Adrenal gland (tissue), 12 donors: ENCODE measurements around the gene ST3GAL3. TPM values are rescaled to one million over a fixed set of nuclear protein-coding genes. Genes with fewer than 3 reads are reported as not detected.

Experiments used
- DNase-seq, 7 donors: peaks; one replicate each; pipeline ENCODE4 v3.0.0-alpha.2; 2019 to 2020
- H3K27ac ChIP-seq, 5 donors: fragments of 200-600 bp; sonication (generic) in 4 of 5; 1 replicate in 3 of 5; 2 replicates in 2 of 5; pipeline versions ENCODE4 v1.5.1 to v1.8.0; 2016 to 2020; ENCODE audit warnings: mild to moderate bottlenecking in 1 of 5
- H3K27me3 ChIP-seq: fragments of 200-600 bp; 2 replicates; pipeline ENCODE4 v1.8.0; 2021
- H3K36me3 ChIP-seq, 2 donors: fragments of 200-600 bp; replicated peaks in 1 of 2; 1 replicate in 1 of 2; 2 replicates in 1 of 2; pipeline versions ENCODE4 v1.5.1 to v1.8.0; 2018 to 2022
- H3K4me1 ChIP-seq, 2 donors: fragments of 200-600 bp; replicated peaks in 1 of 2; 1 replicate in 1 of 2; 2 replicates in 1 of 2; pipeline versions ENCODE4 v1.5.1 to v1.8.0; 2018 to 2021
- H3K4me3 ChIP-seq, 4 donors: fragments of 200-600 bp; sonication (generic) in 3 of 4; one replicate each; pipeline ENCODE4 v1.5.1; 2016 to 2018
- H3K9me3 ChIP-seq, 3 donors: fragments of 200-600 bp; sonication (generic) in 1 of 3; replicated peaks in 1 of 3; 1 replicate in 2 of 3; 2 replicates in 1 of 3; pipeline versions ENCODE4 v1.5.1 to v1.8.0; 2016 to 2021
- POLR2A ChIP-seq, 2 donors: fragments of 450-650 bp; IDR thresholded peaks; one replicate each; pipeline ENCODE4 v1.6.1; 2017; ENCODE audit warnings: antibody characterized with exemption in 2 of 2, mild to moderate bottlenecking in 2 of 2, moderate library complexity in 1 of 2
- WGBS, 4 donors: extraction: QIAGEN DNeasy Blood & Tissue Kit in 2 of 4; methylation state at CpG; one replicate each; pipeline versions ENCODE4 v1.1.5 to v1.1.7; 2013 to 2017; 5-methylcytosine and 5-hydroxymethylcytosine counted together
- intact Hi-C, 2 donors: fragments of 100-400 bp; cut with DNase I; formaldehyde crosslinking; loops; one replicate each; pipeline versions ENCODE4 v1.14.1 to v1.15.0; 2022 to 2023
- polyA plus RNA-seq, 3 donors: library from polyadenylated mRNA; stranded (reverse); fragments of 200-250 nt in 2 of 3; fragments of 350-450 nt in 1 of 3; fragmentation: Illumina TruSeq in 1 of 3; extraction: RNeasy Lipid Tissue Mini Kit (QIAGEN cat#74804) in 1 of 3; gene quantifications; one replicate each; pipeline ENCODE4 v1.2.3, GENCODE V29; 2013 to 2014
- total RNA-seq, 9 donors: library from RNA; depleted of rRNA in 4 of 9; stranded (reverse); fragments of >200 nt in 4 of 9; fragments of 120-200 nt in 1 of 9; fragmentation: NEBNext Ultra II Directional in 1 of 9; extraction: Animal tissue kit (Norgen Biotek cat#: 25700) in 1 of 9; gene quantifications; one replicate each; pipeline versions ENCODE4 v1.1.0 to v1.2.4, GENCODE V29; 2013 to 2023
- TF ChIP-seq, protein P1 (sequence below), 6 experiments: fragments of 450-650 bp in 4 of 6; fragments of 200-600 bp in 2 of 6; sonication (generic) in 1 of 6; IDR thresholded peaks; 1 replicate in 5 of 6; 2 replicates in 1 of 6; pipeline versions ENCODE4 v1.5.1 to v1.8.0; 2016 to 2021; ENCODE audit warnings: antibody characterized with exemption in 6 of 6, mild to moderate bottlenecking in 2 of 6, moderate library complexity in 1 of 6
- donor health status: healthy with polysubstance abuse.
- donor health status: Bipolar disorder and iron deficiency.
- donor health status: DM: yes; HTN: yes; CAD: no.
- donor health status: DM: no; HTN: no; CAD: no.
- donor health status: DM: no; HTN: no; CAD: no.
- donor health status: DM: yes; HTN: yes; CAD: no.

ST3GAL3 gene
- total and polyA plus RNA-seq, 12 donors, result 15.6 to 47.5 (median 27.7) TPM

DNA sequence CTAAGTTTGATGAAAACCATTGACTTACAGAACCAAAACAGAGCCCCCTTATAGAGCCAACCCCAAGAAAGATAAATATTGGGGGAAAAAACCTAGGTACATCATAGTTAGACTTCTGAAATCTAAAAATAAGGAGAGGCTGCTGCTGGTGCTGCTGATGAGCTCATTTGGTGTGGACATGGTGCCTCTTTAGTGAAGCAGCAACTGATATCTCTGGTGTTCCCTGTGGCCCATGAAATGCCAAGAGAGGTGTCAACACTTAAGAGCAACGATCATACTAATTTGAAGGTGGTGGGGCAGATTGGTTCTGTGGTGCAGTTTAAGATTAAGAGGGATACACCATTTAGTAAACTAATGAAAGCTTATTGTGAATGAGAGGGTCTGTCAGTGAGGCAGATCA, 35.9 kb downstream of the ST3GAL3 start:
- no peak for DNase-seq
- no peaks in the 10 kb centered on the region for H3K27me3 ChIP-seq
- no peaks in the 10 kb centered on the region for H3K9me3 ChIP-seq
- intact Hi-C loops, result no loop called here
- WGBS, 4 donors, result 89 to 100% (median 95%) methylated on average over 1 of the region's 1 CpG
- H3K36me3 ChIP-seq, result no peaks in the 10 kb centered on the region
- H3K4me1 ChIP-seq, result no peaks in the 10 kb centered on the region
- no peak overlapping the region for H3K27ac ChIP-seq
- no peak for TF ChIP-seq POLR2A (IDR thresholded peaks at IDR 0.05)
- TF ChIP-seq, protein P1, sequence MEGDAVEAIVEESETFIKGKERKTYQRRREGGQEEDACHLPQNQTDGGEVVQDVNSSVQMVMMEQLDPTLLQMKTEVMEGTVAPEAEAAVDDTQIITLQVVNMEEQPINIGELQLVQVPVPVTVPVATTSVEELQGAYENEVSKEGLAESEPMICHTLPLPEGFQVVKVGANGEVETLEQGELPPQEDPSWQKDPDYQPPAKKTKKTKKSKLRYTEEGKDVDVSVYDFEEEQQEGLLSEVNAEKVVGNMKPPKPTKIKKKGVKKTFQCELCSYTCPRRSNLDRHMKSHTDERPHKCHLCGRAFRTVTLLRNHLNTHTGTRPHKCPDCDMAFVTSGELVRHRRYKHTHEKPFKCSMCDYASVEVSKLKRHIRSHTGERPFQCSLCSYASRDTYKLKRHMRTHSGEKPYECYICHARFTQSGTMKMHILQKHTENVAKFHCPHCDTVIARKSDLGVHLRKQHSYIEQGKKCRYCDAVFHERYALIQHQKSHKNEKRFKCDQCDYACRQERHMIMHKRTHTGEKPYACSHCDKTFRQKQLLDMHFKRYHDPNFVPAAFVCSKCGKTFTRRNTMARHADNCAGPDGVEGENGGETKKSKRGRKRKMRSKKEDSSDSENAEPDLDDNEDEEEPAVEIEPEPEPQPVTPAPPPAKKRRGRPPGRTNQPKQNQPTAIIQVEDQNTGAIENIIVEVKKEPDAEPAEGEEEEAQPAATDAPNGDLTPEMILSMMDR (IDR thresholded peaks at IDR 0.05), result no peak
- H3K4me3 ChIP-seq, result no peak overlapping the region

- no peak for DNase-seq
- 84 to 98% (median 90%) methylated on average over 4 of the region's 4 CpGs for WGBS, 4 donors
- Histone ChIP-seq H3K36me3 (no peaks in the 10 kb centered on the region), H3K27ac (no peak overlapping the region), H3K4me1 (no peaks in the 10 kb centered on the region), H3K27me3 (no peaks in the 10 kb centered on the region), H3K4me3 (no peak overlapping the region), H3K9me3 (no peaks in the 10 kb centered on the region)
- TF ChIP-seq, protein P1 (IDR thresholded peaks at IDR 0.05), result no peak
- TF ChIP-seq POLR2A (IDR thresholded peaks at IDR 0.05), result no peak
- intact Hi-C loops, result no loop called here
Measured at GRCh38 chr1:43747736-43748135, 40.4 kb downstream of the ST3GAL3 start.

DNA sequence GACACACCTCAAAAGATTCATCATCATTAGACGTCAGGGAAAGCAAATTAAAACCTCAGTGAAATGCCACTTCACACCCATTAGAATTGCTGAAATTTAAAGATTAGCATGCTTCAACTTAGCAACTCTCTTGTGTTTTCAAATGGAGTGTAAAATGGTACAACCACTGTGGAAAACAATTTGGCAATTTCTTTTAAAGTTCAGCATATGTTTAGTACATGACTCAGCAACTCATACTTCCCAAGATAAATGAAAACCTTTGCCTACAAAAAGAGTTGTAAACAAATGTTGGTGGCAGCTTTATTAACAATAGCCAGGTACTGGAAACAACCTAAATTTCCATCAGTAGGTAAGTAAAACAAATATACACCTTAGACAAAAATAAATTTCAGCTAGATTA, 42.7 kb downstream of the ST3GAL3 start:
- Histone ChIP-seq H3K4me1 (no peaks in the 10 kb centered on the region), H3K27ac (no peak overlapping the region), H3K36me3 (no peaks in the 10 kb centered on the region), H3K9me3 (no peaks in the 10 kb centered on the region), H3K27me3 (no peaks in the 10 kb centered on the region), H3K4me3 (no peak overlapping the region)
- DNase-seq, result no peak
- no peak for TF ChIP-seq POLR2A (IDR thresholded peaks at IDR 0.05)
- 92 to 96% (median 96%) methylated on average over 1 of the region's 1 CpG for WGBS, 4 donors
- intact Hi-C loops, result no loop called here

DNA sequence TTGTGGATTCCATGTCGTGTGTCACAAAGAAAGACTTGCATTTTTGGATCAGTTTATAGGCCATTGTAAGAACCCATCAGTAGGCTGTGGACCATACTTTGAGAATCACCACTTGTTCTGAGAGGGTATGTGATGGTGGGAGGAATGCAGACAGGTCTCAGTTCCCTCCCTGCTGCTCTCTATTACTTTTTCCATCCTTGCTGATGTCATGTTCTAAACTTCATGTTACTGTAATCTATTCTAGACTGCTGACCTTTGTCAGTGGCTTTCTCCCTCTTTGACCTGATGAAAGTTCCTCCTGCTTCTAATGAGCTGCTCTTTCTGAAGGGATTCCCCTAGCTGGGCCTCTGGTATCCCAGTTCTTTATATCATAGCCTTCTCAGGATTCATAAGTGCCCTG, 46.1 kb downstream of the ST3GAL3 start:
- no peak for DNase-seq

DNA sequence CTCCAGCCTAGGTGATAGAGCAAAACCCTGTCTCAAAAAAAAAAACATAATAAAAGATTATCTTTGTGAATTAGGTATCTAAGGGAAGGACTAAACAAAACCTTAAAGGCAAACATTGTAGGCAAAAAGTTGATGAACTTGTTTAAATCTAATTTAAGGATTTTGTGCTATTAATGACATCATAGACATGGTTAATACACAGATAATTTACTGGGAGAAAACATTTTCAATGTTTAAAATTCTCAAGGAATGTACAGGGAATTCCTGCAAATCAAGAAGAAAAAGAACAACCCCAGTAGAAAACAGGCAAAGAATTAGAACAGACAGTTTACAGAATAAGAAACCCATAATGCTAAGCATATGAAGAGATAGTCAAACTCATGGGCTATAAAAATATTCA, 47.6 kb downstream of the ST3GAL3 start:
- Histone ChIP-seq H3K4me1 (no peaks in the 10 kb centered on the region), H3K9me3 (no peaks in the 10 kb centered on the region), H3K36me3 (no peaks in the 10 kb centered on the region), H3K27ac (no peak overlapping the region), H3K27me3 (no peaks in the 10 kb centered on the region), H3K4me3 (no peak overlapping the region)
- TF ChIP-seq, protein P1 (IDR thresholded peaks at IDR 0.05), result no peak
- no peak for TF ChIP-seq POLR2A (IDR thresholded peaks at IDR 0.05)
- DNase-seq, result no peak
- intact Hi-C loops, result no loop called here

More for the DNA sequence above, 46.1 kb downstream of the ST3GAL3 start:
- Histone ChIP-seq H3K9me3 (no peaks in the 10 kb centered on the region), H3K27me3 (no peaks in the 10 kb centered on the region), H3K4me1 (no peaks in the 10 kb centered on the region), H3K27ac (no peak overlapping the region), H3K4me3 (no peak overlapping the region), H3K36me3 (no peaks in the 10 kb centered on the region)
- 78 to 100% (median 85%) methylated on average over 1 of the region's 1 CpG for WGBS, 4 donors
- intact Hi-C loops, result no loop called here
- TF ChIP-seq, protein P1 (IDR thresholded peaks at IDR 0.05), result no peak
- TF ChIP-seq POLR2A (IDR thresholded peaks at IDR 0.05), result no peak
